NOMO-1 treated with dmso at 0.1 percent for 144 hours (cell line): Measurements from ENCODE around the gene RPS3.
"Not testable (repeated sequence)": the region's sequence is repeated elsewhere in the genome, so short reads cannot be mapped to it uniquely, and the experiment has no call there.

Source experiments
- DNase-seq: peaks from one replicate; lab custom pipeline; 2025; ENCODE audit not compliant: unreplicated experiment; lab: John Stamatoyannopoulos, UW

Gene RPS3

GRCh38 chr11:75378776-75379175 lies 20.5 kb upstream of the RPS3 start:
- DNase-seq, result not testable (repeated sequence)

GRCh38 chr11:75380245-75380644 lies 19.1 kb upstream of the RPS3 start:
- DNase-seq, result no peak

- no peak for DNase-seq
These were observed 18.4 kb upstream of the RPS3 start for GRCh38 chr11:75380716-75381420.

DNA sequence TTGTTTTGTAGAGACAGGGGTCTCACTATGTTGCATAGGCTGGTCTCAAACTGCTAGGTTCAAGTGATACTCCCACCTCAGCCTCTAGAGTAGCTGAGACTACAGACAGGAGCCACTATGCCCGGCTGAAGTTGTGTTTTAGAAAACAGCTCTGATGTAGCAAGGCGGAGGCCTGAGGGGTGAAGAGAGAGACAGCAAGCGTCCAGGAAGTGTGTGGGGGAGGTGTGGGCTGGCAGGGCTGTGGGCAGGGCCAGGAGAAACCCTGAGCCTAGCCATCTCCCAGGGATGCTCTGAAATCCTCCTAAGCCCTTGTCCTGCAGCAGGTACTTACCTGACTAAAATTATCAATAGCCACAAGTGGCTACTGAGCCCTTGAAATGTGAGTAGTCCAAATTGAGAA lies 16.1 kb upstream of the RPS3 start:
- DNase-seq, result peak; percentile 48

GRCh38 chr11:75384438-75385080 lies 14.8 kb upstream of the RPS3 start:
- no peak for DNase-seq

DNA sequence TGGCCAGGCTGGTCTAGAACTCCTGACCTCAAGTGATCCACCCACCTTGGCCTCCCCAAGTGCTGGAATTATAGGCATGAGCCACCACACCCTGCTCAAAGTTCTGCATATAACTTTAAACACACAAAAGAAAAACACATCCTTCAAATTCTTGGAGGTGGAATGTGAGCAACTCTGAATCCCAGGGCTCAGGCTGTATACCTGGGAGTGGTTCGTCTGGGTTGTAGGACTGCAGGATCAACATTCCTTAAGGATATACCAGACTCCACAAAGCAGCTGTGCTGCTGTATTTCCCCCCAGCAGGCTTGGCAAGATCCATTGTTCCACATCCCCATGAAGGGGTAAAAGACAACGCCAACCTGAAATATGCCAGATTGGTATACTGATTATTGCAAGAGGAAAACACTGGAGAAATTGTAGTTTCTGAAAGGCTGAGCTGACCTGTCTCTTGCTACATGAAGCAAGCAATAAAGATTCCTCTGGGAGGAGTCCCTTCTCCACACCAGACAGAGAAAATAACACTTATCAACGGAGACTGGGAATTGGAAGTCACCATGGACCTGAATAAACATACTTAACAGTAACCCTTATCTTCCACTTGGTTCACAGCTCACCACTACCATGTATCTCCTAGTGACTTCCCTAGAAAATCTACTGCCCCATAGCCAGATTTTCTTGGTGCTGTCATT lies 12.2 kb upstream of the RPS3 start:
- no peak for DNase-seq

DNA sequence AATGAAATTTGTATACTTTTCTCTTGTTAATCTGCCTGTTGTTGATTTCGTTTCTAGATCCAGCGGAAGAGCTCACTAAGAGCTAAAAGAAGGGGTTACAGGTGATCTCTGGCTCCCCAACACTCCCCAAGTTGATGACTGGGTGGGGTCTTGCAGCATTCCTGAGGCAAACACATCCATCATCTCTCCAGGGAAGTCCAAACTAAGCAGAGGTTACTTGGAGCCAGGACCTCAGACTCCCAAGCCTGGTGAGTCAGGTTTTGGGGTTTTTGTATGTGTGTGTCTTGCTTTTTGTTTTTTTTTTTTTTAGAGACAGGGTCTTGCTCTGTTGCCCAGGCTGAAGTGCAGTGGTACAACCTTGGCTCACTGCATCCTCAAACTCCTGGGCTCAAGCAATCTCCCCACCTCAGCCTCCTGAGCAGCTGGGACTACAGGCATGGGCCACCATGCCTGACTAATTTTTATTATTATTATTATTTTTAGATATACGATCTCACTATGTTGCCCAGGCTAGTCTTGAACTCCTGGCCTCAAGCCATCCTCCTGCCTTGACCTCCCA lies 11.5 kb upstream of the RPS3 start:
- no peak for DNase-seq

DNA sequence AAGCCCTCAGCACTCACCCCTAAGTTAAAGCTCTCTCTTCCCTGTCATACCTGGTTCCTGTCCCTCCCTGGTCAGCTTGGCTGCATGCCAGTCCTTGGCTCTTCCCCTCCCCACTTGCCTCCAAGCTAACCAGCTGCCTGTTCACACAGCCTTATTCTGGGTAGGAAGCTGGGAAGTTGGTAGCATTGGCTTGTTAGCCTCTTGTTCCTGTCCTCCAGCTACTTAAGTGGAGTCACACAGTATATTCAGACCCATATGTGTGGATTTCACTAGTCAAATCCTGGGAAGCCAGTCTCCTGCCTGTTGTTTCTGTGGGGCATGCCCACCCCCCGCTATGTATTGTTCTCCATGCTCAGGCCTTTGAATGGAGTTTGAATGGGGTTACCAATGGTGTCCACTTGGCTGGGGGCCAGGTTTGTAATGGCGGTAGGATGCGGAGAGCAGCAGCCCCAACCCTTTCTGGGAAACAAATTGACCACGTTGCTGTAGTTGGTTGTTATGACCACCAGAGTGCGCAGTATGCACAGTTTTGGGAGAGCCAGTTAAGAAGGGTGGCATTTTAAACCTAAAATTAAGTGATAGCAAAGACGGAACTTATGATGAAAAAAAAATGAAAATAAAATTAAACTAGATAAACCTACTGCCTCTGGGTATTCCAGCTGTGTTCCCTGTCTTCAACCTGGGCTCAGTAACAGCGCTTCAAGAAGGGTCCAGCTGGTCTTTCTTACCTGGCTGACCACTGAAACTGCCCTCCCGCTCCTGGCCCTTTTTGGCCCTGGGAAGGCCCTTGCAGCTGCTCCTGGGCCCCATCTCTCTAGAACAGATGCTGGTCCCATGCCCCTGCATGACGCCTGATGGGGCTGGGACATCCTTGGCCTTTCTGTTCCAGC lies 10.7 kb upstream of the RPS3 start:
- DNase-seq, result peak; percentile 64

- DNase-seq, result no peak
These were observed 10.1 kb upstream of the RPS3 start for GRCh38 chr11:75389276-75389605.

DNA sequence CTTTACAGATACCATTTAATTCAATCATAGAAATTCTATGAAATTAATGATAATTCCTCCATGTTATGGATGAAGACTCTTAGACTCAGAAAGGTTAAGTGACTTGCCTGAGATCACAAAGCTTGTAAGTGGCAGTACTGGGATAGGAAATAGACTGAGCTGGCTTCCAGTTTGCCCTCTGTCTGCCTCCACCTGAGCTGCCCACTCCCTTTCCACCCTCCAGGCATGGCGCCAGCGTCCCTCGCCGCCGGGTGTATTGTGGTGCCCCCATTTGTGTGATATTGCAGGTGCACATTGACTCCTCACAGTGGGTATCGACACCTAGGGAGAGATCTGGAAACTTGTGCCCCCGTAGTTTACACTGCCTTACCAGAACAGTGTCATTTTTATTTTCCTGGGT lies 9.4 kb upstream of the RPS3 start:
- DNase-seq, result no peak

- no peak for DNase-seq
These were observed 5.1 kb upstream of the RPS3 start for GRCh38 chr11:75394085-75394840.

DNA sequence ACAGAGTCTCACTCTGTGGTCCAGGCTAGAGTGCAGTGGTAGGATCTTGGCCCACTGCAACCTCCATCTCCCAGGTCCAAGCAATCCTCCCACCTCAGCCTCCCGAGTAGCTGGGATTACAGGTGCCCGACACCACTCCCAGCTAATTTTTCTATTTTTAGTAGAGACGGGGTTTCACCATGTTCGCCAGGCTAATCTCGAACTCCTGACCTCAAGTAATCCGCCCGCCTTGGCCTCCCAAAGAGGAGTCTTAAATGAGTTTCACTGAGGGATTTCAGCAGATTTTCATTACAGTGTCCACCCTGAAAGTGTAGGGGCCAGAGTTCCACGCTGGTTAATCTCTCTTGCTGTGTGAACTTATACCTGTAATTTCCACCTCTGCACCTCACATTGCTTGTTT lies 412 bp upstream of the RPS3 start:
- no peak for DNase-seq

- DNase-seq, result no peak
These were observed 988 bp downstream of the RPS3 start for GRCh38 chr11:75400146-75400865.

- DNase-seq, result no peak
These were observed 2.9 kb downstream of the RPS3 start for GRCh38 chr11:75402002-75402773.

DNA sequence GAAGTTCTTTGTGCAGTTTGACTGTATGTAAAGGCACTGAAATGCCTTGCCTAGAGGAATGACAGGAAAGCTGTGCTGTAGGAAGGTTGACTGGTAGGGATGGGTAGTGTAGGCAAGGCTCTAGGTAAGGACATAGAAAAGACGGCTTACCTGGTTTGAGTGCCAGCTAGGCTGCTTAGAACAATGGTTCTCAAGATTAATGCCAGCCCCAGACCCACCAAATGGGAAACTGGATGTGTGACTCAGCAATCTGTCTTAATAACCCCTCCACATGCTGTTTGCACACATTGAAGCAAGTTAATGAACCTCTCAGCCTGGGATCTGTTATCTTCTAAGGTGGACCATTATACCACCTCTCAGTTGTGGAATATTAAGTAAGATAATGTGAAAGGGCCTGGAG lies 3.7 kb downstream of the RPS3 start:
- no peak for DNase-seq

GRCh38 chr11:75403983-75404658 lies 4.8 kb downstream of the RPS3 start:
- no peak for DNase-seq

DNA sequence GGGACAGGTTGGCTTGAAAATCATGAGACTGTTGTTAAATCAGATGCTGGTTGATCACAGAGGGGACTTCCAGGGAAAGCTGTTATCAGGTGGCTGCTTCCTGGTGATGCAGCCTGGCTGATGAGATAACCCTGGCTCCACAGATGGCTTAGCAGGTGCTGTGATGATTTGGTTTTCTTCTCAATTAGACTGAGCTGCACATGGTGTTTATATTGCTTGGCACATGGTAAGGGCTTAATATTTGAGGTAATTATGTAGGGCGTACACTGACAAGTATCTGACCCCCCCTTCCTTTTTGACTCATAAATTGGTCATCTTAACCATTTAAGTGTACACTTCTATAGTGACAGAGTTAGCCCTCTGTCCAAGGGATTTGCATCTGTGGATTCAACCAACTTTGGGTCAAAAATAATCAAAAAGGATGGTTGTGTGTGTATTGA lies 7.0 kb downstream of the RPS3 start:
- DNase-seq, result no peak

DNA sequence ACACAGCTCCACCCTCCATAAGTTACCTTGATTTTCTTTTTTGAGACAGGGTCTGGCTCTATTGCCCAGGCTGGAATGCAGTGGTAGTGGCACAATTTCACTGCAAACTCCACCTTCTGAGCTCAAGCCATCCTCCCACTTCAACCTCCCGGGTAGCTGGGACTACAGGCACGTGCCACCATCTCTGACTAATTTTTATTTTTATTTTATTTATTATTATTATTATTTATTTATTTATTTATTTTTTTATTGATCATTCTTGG lies 9.6 kb downstream of the RPS3 start:
- DNase-seq, result no peak

GRCh38 chr11:75409971-75410370 lies 10.7 kb downstream of the RPS3 start:
- not testable (repeated sequence) for DNase-seq
